H1 (cell line): ENCODE data around the gene RASGRP4. TPM values are rescaled to one million over a fixed set of nuclear protein-coding genes. Genes with fewer than 3 reads are reported as not detected.

Experiments used
- CTCF ChIA-PET: fragments of 300-600 bp; sonication (Branson Sonifier 250); formaldehyde crosslinking; loops from one replicate; lab custom pipeline; 2021; ENCODE audit not compliant: partially characterized antibody; lab: Charles Lee
- POLR2A ChIA-PET: fragments of 300-600 bp; sonication (Branson Sonifier 250); formaldehyde crosslinking; loops from one replicate; lab custom pipeline; 2021; ENCODE audit warnings: inconsistent platforms; ENCODE audit not compliant: partially characterized antibody; lab: Charles Lee
- DNase-seq, 2 experiments: peaks; one replicate each; pipeline versions ENCODE4 v3.0.0 to v3.0.0-alpha.2; 2010 to 2022; ENCODE audit warnings: low spot score in 2 of 2, low read depth in 1 of 2, mixed read lengths in 1 of 2
- FAIRE-seq: peaks from 2 replicates; lab custom pipeline; 2011; peaks lifted over from hg19 to GRCh38; lab: Jason Lieb, UNC
- H2AFZ ChIP-seq: 2 replicates; pipeline ENCODE4 v1.8.1; 2012; ENCODE audit warnings: low read length, inconsistent platforms
- H2AK5ac ChIP-seq: 2 replicates; pipeline ENCODE4 v1.6.1; 2013; ENCODE audit warnings: low read depth, low read length
- H2BK120ac ChIP-seq: replicated peaks from 2 replicates; pipeline ENCODE3; 2013; ENCODE audit warnings: low read depth, low read length, inconsistent platforms
- H2BK12ac ChIP-seq: 2 replicates; pipeline ENCODE4 v1.6.1; 2013; ENCODE audit warnings: low read depth, low read length
- H2BK15ac ChIP-seq: 2 replicates; pipeline ENCODE4 v1.6.1; 2013; ENCODE audit warnings: low read length
- H2BK20ac ChIP-seq: 2 replicates; pipeline ENCODE4 v1.6.1; 2013; ENCODE audit warnings: low read length
- H2BK5ac ChIP-seq: 2 replicates; pipeline ENCODE4 v1.6.1; 2013; ENCODE audit warnings: low read depth, low read length
- H3K14ac ChIP-seq: 2 replicates; pipeline ENCODE4 v1.6.1; 2013; ENCODE audit warnings: inconsistent platforms; ENCODE audit not compliant: insufficient read length
- H3K18ac ChIP-seq: 2 replicates; pipeline ENCODE4 v1.6.1; 2013; ENCODE audit warnings: low read length; ENCODE audit errors: extremely low read depth
- H3K23ac ChIP-seq: 2 replicates; pipeline ENCODE4 v1.6.1; 2013; ENCODE audit warnings: inconsistent platforms; ENCODE audit not compliant: insufficient read length
- H3K23me2 ChIP-seq: 2 replicates; pipeline ENCODE4 v1.6.1; 2013; ENCODE audit warnings: low read depth, low read length
- H3K27ac ChIP-seq: 2 replicates; pipeline ENCODE4 v1.6.1; 2011; ENCODE audit warnings: low read depth, low read length, inconsistent platforms
- H3K27me3 ChIP-seq, 4 experiments: replicated peaks in 1 of 4; 1 replicate in 1 of 4; 2 replicates in 3 of 4; pipeline versions ENCODE4 v1.6.1 to v1.8.1; 2011 to 2013; ENCODE audit warnings: low read length in 3 of 4, mild to moderate bottlenecking in 3 of 4, inconsistent platforms in 2 of 4, mixed read lengths in 2 of 4, moderate library complexity in 1 of 4; ENCODE audit not compliant: control insufficient read depth in 3 of 4, insufficient read depth in 3 of 4; ENCODE audit errors: extremely low read depth in 1 of 4
- H3K36me3 ChIP-seq, 4 experiments: 2 replicates each; pipeline versions ENCODE4 v1.6.1 to v1.8.1; 2011 to 2013; ENCODE audit warnings: mild to moderate bottlenecking in 4 of 4, low read length in 3 of 4, moderate library complexity in 2 of 4, control low read depth in 1 of 4, inconsistent platforms in 1 of 4; ENCODE audit not compliant: insufficient read depth in 4 of 4, control insufficient read depth in 2 of 4
- H3K4ac ChIP-seq: replicated peaks from 2 replicates; pipeline ENCODE3; 2013; ENCODE audit warnings: low read length, low read depth, mixed read lengths, inconsistent platforms; ENCODE audit not compliant: insufficient read length
- H3K4me1 ChIP-seq, 4 experiments: replicated peaks in 1 of 4; 1 replicate in 1 of 4; 2 replicates in 3 of 4; pipeline versions ENCODE4 v1.6.1 to v1.8.1; 2011 to 2013; ENCODE audit warnings: low read length in 3 of 4, inconsistent platforms in 2 of 4, mixed read lengths in 1 of 4; ENCODE audit not compliant: insufficient read depth in 4 of 4, control insufficient read depth in 3 of 4
- H3K4me2 ChIP-seq, 2 experiments: 2 replicates each; pipeline versions ENCODE4 v1.6.1 to v1.8.1; 2011 to 2013; ENCODE audit warnings: low read depth in 2 of 2, low read length in 2 of 2, control low read depth in 1 of 2, inconsistent platforms in 1 of 2, mild to moderate bottlenecking in 1 of 2; ENCODE audit not compliant: insufficient read depth in 1 of 2
- H3K4me3 ChIP-seq, 4 experiments: fragments of 200-600, 300-600 bp in 1 of 4; sonication (generic), shearing (Covaris generic), sonication (Bioruptor Twin) in 1 of 4; 2 replicates each; pipeline versions ENCODE4 v1.5.1 to v1.8.1; 2011 to 2016; ENCODE audit warnings: low read length in 4 of 4, low read depth in 3 of 4, control low read depth in 2 of 4, inconsistent platforms in 2 of 4, mild to moderate bottlenecking in 2 of 4, mixed read lengths in 1 of 4, moderate library complexity in 1 of 4; ENCODE audit not compliant: insufficient read depth in 2 of 4; ENCODE audit errors: extremely low read depth in 1 of 4
- H3K56ac ChIP-seq: replicated peaks from 2 replicates; pipeline ENCODE3; 2013; ENCODE audit warnings: low read depth, mild to moderate bottlenecking, mixed read lengths, low read length, inconsistent platforms; ENCODE audit not compliant: insufficient read length
- H3K79me1 ChIP-seq: 2 replicates; pipeline ENCODE4 v1.6.1; 2013; ENCODE audit warnings: low read depth, low read length, control low read depth
- H3K79me2 ChIP-seq, 2 experiments: 2 replicates each; pipeline versions ENCODE4 v1.6.1 to v1.8.1; 2012 to 2013; ENCODE audit warnings: low read length in 2 of 2, mild to moderate bottlenecking in 2 of 2, inconsistent platforms in 1 of 2; ENCODE audit not compliant: insufficient read depth in 2 of 2, control insufficient read depth in 1 of 2
- H3K9ac ChIP-seq, 4 experiments: replicated peaks in 1 of 4; 1 replicate in 1 of 4; 2 replicates in 3 of 4; pipeline versions ENCODE4 v1.6.1 to v1.8.1; 2011 to 2013; ENCODE audit warnings: low read depth in 3 of 4, low read length in 3 of 4, control low read depth in 2 of 4, mild to moderate bottlenecking in 2 of 4, moderate library complexity in 2 of 4, inconsistent platforms in 1 of 4; ENCODE audit errors: extremely low read depth in 1 of 4
- H3K9me3 ChIP-seq, 2 experiments: 2 replicates each; pipeline versions ENCODE4 v1.6.1 to v1.8.1; 2012 to 2013; ENCODE audit warnings: mild to moderate bottlenecking in 2 of 2, moderate library complexity in 2 of 2, control low read depth in 1 of 2, inconsistent platforms in 1 of 2, low read depth in 1 of 2, low read length in 1 of 2, mixed read lengths in 1 of 2; ENCODE audit not compliant: insufficient read depth in 2 of 2
- H4K20me1 ChIP-seq, 2 experiments: replicated peaks in 1 of 2; 2 replicates each; pipeline versions ENCODE3 to v1.8.1; 2011 to 2013; ENCODE audit warnings: inconsistent platforms in 2 of 2, low read length in 2 of 2, mild to moderate bottlenecking in 1 of 2; ENCODE audit not compliant: insufficient read depth in 2 of 2, control insufficient read depth in 1 of 2
- H4K5ac ChIP-seq: 2 replicates; pipeline ENCODE4 v1.6.1; 2013; ENCODE audit warnings: low read length, low read depth, mixed read lengths, inconsistent platforms; ENCODE audit not compliant: insufficient read length
- H4K8ac ChIP-seq: 2 replicates; pipeline ENCODE4 v1.8.0; 2013; ENCODE audit warnings: mild to moderate bottlenecking, moderate library complexity, low read length, inconsistent platforms; ENCODE audit not compliant: insufficient read depth; ENCODE audit errors: extremely low read depth
- H4K91ac ChIP-seq: replicated peaks from 2 replicates; pipeline ENCODE3; 2013; ENCODE audit warnings: low read length, mixed read lengths, inconsistent platforms; ENCODE audit not compliant: insufficient read length
- BACH1 ChIP-seq: IDR thresholded peaks from 2 replicates; pipeline ENCODE4 v1.6.1; 2012; ENCODE audit warnings: low read length, improper control_type of control experiment
- CBX5 ChIP-seq: fragments of 300-800, 300-1000 bp; sonication (generic); IDR thresholded peaks from 2 replicates; pipeline ENCODE4 v1.7.1; 2016; ENCODE audit warnings: antibody characterized with exemption, low read length, low read depth
- CBX8 ChIP-seq: fragments of 300-800, 300-1000 bp; sonication (generic); IDR thresholded peaks from 2 replicates; pipeline ENCODE4 v1.7.1; 2016; ENCODE audit warnings: low read depth, low read length, borderline replicate concordance
- CEBPB ChIP-seq: IDR thresholded peaks from 2 replicates; pipeline ENCODE4 v1.6.1; 2012; ENCODE audit warnings: low read depth, low read length
- SRF ChIP-seq: IDR thresholded peaks from 2 replicates; pipeline ENCODE4 v1.6.1; 2011; ENCODE audit warnings: mild to moderate bottlenecking, low read depth, low read length, moderate library complexity
- TAF7 ChIP-seq: optimal IDR thresholded peaks from 2 replicates; pipeline ENCODE3; 2011; ENCODE audit warnings: low read depth, mild to moderate bottlenecking, inconsistent platforms, low read length, moderate library complexity, borderline replicate concordance
- WGBS, 2 experiments: shearing (Covaris generic) in 1 of 2; methylation state at CpG; one replicate each; pipeline versions ENCODE4 v1.1.6 to v1.1.7; 2013 to 2015; ENCODE audit warnings: low lambda C conversion rate in 2 of 2, mixed read lengths in 2 of 2, inconsistent platforms in 1 of 2, low coverage in 1 of 2, missing lambda C conversion rate in 1 of 2; ENCODE audit not compliant: insufficient replicate concordance in 2 of 2, insufficient coverage in 1 of 2, insufficient read length in 1 of 2; ENCODE audit errors: extremely low coverage in 1 of 2, missing lambda C conversion rate in 1 of 2; 5-methylcytosine and 5-hydroxymethylcytosine counted together
- polyA plus RNA-seq, 7 experiments: library from polyadenylated mRNA; depleted of rRNA in 3 of 7; stranded (reverse) in 5 of 7; unstranded in 2 of 7; fragments of >200 nt in 5 of 7; fragments of 200-250 nt in 2 of 7; gene quantifications; 1 replicate in 5 of 7; 2 replicates in 1 of 7; 4 replicates in 1 of 7; pipeline versions ENCODE4 v1.2.1 to v1.2.3, GENCODE V29; 2011 to 2013; ENCODE audit warnings: missing spikeins in 2 of 7, mixed read lengths in 2 of 7
- total RNA-seq: library from RNA; stranded (reverse); fragmentation: NEBNext Ultra II Directional; extraction: Animal tissue kit (Norgen Biotek cat#: 25700); gene quantifications from 2 replicates; pipeline ENCODE4 v1.2.1, GENCODE V29; 2021
- TF ChIP-seq, protein P1 (sequence below): IDR thresholded peaks from 2 replicates; pipeline ENCODE4 v1.6.1; 2011; ENCODE audit warnings: low read depth, mild to moderate bottlenecking, low read length; ENCODE audit not compliant: insufficient read depth
- TF ChIP-seq, protein P2 (sequence below): IDR thresholded peaks from 2 replicates; pipeline ENCODE4 v1.6.1; 2012; ENCODE audit warnings: low read length, inconsistent platforms

Gene RASGRP4
- total and polyA plus RNA-seq, 2 of the 8 experiments (the other 6 are each of a cell fraction or from before 2014, with no cell fraction given): 1.9 to 3.1 TPM

GRCh38 chr19:38452430-38453366, 26.7 kb upstream of the RASGRP4 start:
- Histone ChIP-seq H4K8ac (peak overlapping the region; percentile 91), H3K27me3 (no peaks in the 10 kb centered on the region), H3K4me3 (no peak overlapping the region), H4K20me1 (peaks cover 2 to 9% of the 10 kb centered on the region in 2 experiments), H2BK15ac (peak overlapping the region; percentile 72; the same call in 1 of the 2 replicates), H2BK20ac (peak overlapping the region; percentile 80; the same call in 1 of the 2 replicates), H4K5ac (no peak overlapping the region), H2BK5ac (peak overlapping the region; percentile 71; the same call in 1 of the 2 replicates), H2BK120ac (no peak overlapping the region), H3K36me3 (peaks cover 9 to 25% (median 16%) of the 10 kb centered on the region in 4 experiments; a peak in 6 of 8 replicates), H3K79me1 (no peaks in the 10 kb centered on the region; the same call in 1 of the 2 replicates), H3K9me3 (no peaks in the 10 kb centered on the region), H3K23ac (no peak overlapping the region), H2AFZ (no peak overlapping the region), H3K56ac (peak overlapping the region; percentile 42), H3K18ac (peak overlapping the region; percentile 83), H3K14ac (no peak overlapping the region), H2AK5ac (peak overlapping the region; percentile 65; the same call in 1 of the 2 replicates), H3K23me2 (no peaks in the 10 kb centered on the region), H2BK12ac (peak overlapping the region; percentile 80; the same call in 1 of the 2 replicates), H3K27ac (no peak overlapping the region), H3K9ac (no peak overlapping the region; a peak in 2 of 7 replicates), H3K79me2 (no peaks in the 10 kb centered on the region), H4K91ac (peak overlapping the region; percentile 34), H3K4me1 (peaks cover 0 to 5% (median 2%) of the 10 kb centered on the region in 4 experiments; a peak in 5 of 7 replicates), H3K4ac (peak overlapping the region; percentile 82), H3K4me2 (peak overlapping the region in 1 of 2 experiments; percentile 29; a peak in 1 of 4 replicates)
- POLR2A ChIA-PET: interaction anchor here (0.6 to 2.0 kb wide), 14 partner anchors 11 to 282 kb away, joined by 3 to 7 read pairs (median 4); partner anchors contain the start of genes FAM98C and PSMD8
- 86% methylated on average over 24 of the region's 45 CpGs; no CpG with 5 or more reads in 1 of the 2 experiments for WGBS, 2 experiments
- CTCF ChIA-PET: interaction anchor here (0.6 to 3.1 kb wide), 6 partner anchors 12 to 108 kb away, joined by 3 to 22 read pairs (median 4); partner anchors contain the start of gene FAM98C
- DNase-seq (peak; percentile 96 to 98), FAIRE-seq (peak; percentile 36)
- TF ChIP-seq CBX8 (no peak), SRF (no peak), CBX5 (no peak), BACH1 (no peak), TAF7 (no peak), CEBPB (no peak; the same call in 1 of the 2 replicates)
- TF ChIP-seq, protein P1, sequence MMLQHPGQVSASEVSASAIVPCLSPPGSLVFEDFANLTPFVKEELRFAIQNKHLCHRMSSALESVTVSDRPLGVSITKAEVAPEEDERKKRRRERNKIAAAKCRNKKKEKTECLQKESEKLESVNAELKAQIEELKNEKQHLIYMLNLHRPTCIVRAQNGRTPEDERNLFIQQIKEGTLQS: no peak
- TF ChIP-seq, protein P2, sequence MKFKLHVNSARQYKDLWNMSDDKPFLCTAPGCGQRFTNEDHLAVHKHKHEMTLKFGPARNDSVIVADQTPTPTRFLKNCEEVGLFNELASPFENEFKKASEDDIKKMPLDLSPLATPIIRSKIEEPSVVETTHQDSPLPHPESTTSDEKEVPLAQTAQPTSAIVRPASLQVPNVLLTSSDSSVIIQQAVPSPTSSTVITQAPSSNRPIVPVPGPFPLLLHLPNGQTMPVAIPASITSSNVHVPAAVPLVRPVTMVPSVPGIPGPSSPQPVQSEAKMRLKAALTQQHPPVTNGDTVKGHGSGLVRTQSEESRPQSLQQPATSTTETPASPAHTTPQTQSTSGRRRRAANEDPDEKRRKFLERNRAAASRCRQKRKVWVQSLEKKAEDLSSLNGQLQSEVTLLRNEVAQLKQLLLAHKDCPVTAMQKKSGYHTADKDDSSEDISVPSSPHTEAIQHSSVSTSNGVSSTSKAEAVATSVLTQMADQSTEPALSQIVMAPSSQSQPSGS: no peak
